AG20443 (cell line): ENCODE results near the gene PDE6G.
"Not testable (repeated sequence)": the region's sequence is repeated elsewhere in the genome, so short reads cannot be mapped to it uniquely, and the experiment has no call there.

Experiments
- DNase-seq: peaks from one replicate; pipeline ENCODE4 v3.0.0; 2012; ENCODE audit warnings: low spot score, mixed read lengths

Gene PDE6G

DNA sequence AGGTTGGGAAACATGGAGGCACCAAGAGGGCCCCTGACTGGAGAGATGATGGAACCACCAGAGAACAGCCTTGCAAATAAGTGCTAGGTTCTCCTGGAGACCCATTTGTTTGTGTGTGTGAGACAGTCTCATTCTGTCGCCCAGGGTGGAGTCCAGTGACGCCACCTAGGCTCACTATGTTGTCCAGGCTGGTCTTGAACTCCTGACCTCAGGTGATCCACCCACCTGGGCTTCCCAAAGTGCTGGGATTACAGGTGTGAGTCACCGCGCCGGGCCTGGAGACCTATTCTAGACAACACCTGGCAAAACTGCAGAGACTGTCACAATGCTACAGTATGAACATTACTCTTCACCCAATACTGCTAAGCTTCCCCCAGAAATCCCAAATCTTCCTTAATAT, 20.9 kb downstream of the PDE6G start:
- DNase-seq = no peak

DNA sequence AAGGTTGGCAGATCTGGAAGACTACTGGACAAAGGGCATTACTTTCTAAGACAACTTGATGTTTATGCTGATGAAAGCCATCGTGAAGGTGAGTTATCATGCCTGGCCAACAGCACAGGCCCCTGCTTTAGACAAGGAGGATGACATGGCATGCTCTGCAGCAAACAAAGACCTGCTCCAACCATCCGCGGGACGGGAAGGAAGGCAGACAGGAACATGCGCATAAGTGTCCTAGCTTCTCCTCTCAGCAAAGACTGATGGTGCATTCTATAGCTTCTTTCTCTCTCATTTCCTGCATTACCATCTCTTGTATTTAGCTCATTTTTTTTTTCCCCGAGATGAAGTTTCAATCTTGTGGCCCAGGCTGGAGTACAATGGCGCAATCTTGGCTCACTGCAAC, 24.9 kb downstream of the PDE6G start:
- DNase-seq = no peak

- DNase-seq = no peak
Measured at GRCh38 chr17:81630274-81630673, 26.1 kb downstream of the PDE6G start.

- DNase-seq = no peak
Measured at GRCh38 chr17:81621494-81622130, 34.7 kb downstream of the PDE6G start.

DNA sequence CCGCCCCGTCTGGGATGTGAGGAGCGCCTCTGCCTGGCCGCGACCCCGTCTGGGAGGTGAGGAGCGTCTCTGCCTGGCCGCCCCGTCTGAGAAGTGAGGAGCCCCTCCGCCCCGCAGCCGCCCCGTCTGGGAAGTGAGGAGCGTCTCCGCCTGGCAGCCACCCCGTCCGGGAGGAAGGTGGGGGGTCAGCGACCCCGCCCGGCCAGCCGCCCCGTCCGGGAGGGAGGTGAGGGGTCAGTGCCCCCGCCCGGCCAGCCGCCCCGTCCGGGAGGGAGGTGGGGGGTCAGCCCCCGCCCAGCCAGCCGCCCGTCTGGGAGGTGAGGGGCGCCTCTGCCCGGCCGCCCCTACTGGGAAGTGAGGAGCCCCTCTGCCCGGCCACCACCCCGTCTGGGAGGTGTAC, 38.0 kb downstream of the PDE6G start:
- not testable (repeated sequence) for DNase-seq

DNA sequence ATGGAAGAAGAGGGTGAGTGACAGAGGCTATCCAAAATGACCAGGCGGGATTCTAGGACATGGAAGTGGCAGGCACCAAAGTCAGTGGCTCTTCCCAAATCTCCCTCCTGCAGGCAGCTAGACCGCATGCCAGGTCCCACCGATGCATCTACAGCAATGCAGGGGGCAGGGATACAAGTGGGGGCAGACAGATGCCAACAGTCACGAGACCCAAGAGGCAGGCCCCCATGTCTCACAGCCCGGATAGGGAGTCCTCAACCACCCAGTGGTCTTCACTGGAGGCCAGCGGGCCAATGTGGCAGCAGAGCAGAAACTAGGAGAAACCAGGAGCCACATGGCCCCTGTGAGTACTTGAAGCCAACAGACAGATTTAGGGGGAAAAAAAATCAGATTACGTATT, 39.5 kb downstream of the PDE6G start:
- DNase-seq = no peak

- DNase-seq = no peak
Measured at GRCh38 chr17:81615401-81615930, 40.9 kb downstream of the PDE6G start.

- no peak for DNase-seq
Measured at GRCh38 chr17:81612172-81612970, 44.0 kb downstream of the PDE6G start.

DNA sequence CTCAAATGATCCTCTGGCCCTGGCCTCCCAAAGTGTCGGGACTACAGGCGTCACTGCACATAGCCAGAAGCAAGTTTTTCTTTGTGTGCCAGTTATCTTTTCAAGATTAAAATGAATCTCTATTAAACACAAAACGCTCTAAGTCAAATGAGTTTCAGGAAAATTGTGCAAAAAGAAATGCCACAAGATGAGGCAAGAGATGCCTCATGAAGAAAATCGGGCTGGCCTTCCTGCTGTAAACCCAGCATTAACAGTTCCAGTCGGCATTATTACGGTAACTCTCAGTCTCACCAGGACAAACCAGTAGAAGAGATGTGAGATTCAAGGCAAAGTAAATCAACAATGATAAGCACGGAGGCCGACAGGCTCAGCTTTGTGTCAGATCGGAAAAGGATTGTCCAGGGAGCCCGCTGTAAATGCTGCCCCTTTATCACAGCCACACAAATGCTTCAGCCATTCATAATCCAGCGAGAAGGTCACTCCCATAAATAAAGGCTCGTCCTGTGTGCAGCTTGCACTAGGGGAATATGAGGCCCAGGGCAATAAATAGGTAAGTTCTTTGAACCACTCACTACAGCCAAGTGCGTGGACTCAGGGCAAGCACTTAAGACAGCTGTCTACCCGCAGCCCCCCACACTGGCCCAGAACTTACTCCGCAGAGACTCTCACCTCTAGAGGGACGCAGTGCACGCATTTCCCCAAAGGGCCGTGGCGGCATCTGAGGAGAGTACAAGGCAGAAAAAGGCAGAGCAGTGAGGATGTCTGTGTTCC, 46.6 kb downstream of the PDE6G start:
- DNase-seq = no peak

DNA sequence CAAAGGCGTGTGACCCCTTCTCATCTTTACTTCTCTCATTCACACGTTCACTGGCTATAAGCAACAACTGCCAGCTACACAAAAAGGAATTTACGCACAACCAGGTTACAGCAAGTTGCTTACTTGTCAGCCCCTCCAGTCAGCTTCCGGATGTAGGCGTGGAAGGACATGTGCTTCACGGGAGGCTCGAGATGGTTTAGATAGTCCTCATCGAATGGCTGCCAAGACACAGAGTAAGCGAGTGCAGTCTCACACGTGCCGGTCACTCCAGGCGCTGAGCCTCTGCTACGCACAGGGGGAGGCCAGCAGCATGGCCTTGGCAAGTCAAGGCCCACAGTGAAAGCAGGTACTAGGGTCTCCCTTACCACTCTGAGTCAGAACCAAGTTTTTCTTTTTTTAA, 47.7 kb downstream of the PDE6G start:
- no peak for DNase-seq

GRCh38 chr17:81608082-81608481, 48.3 kb downstream of the PDE6G start:
- no peak for DNase-seq

DNA sequence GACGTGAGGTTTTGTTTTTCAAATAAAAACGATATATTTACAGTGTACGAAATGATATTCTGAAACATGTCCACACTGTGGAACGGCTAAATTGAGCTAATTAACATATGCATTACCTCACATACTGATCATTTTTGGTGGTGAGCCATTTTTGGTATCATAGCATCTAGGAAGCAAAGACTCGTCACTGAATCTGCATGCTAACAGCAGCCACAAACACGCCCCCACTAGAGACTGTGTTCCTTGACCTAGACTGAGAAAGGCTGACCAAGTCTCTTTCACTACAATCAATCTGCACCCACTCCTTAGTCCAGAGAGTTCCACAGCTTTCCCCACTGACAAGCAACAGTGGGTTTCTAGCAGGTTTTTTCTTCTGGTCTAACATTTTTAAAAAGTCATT, 48.9 kb downstream of the PDE6G start:
- DNase-seq = peak; percentile 57

DNA sequence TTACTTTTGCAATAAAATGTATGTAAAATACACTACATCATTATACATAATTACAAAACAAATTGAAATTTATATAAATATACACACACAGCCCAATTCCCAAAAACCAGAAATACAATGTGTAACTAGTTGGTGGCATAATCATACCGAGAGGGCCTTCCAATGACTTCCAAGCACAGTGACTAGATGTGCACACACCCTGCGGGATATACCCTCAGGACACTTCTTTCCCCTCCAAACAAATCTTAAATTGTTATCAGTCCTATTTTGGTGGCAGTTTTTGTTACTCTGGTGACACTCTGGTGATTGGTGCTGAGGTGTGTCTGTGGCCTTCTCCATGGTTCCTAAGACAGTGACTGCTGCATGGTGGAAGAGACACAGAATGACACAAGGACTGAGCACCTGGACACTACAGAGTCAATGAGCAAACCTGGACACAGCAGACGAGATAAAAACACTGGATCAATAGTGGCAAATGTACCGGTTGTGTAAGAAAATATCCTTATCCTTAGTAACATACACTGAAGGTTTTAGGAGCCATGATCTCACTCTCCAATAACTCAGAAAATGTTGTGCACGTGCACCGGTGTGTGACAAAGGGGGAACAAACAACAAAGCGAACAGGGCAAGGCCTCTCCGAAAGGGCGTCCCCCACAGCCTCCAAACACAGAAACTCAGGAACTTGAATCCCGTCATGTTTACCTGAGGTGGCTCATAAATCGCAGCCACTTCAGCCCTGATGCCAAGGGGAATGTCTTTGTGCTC, 52.3 kb downstream of the PDE6G start:
- DNase-seq = no peak

DNA sequence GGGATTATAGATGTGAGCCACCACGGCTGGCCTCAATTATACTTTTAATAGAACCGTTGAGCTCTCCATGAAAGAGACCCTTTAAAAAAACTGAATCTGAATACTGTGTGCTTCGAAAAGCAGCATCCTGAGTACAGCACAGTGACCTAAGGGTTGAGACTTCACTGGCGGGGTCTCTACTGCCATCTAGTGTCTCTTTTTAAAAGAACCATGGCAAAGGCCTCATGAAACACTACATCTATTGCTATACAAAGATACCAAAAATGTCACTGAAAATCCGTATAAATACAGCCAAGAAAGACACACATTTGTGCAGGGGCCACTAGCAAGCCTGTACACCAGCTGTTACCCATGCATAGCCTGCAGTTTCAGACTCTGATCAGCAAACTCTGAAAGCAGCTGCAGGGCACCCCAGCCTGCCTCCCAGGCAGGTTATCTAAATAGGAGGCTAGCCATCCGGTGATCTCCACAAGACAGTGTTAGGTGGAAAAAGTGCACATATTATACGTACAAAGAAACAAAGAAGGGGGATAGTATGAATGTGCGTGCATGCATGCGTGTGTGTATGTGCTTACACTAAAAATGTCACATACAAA, 54.7 kb downstream of the PDE6G start:
- DNase-seq = peak; percentile 80
